NCI-H2196 (cell line): ENCODE results near the gene CST9.
"Not testable (repeated sequence)": the region's sequence is repeated elsewhere in the genome, so short reads cannot be mapped to it uniquely, and the experiment has no call there.

ENCODE experiments used
- DNase-seq: peaks from one replicate; lab custom pipeline; 2025; ENCODE audit not compliant: unreplicated experiment; lab: John Stamatoyannopoulos, UW

Gene CST9

GRCh38 chr20:23624324-23624691 lies 18.6 kb upstream of the CST9 start:
- no peak for DNase-seq

- DNase-seq, result no peak
These were observed 18.1 kb upstream of the CST9 start for GRCh38 chr20:23623666-23624323.

GRCh38 chr20:23622839-23623343 lies 17.2 kb upstream of the CST9 start:
- no peak for DNase-seq

GRCh38 chr20:23622401-23622800 lies 16.7 kb upstream of the CST9 start:
- DNase-seq, result not testable (repeated sequence)

GRCh38 chr20:23620670-23621386 lies 15.1 kb upstream of the CST9 start:
- DNase-seq, result not testable (repeated sequence)

- no peak for DNase-seq
These were observed 8.4 kb upstream of the CST9 start for GRCh38 chr20:23614163-23614562.

GRCh38 chr20:23613676-23614075 lies 8.0 kb upstream of the CST9 start:
- no peak for DNase-seq

GRCh38 chr20:23612396-23612795 lies 6.7 kb upstream of the CST9 start:
- no peak for DNase-seq

GRCh38 chr20:23609486-23610109 lies 3.9 kb upstream of the CST9 start:
- DNase-seq, result no peak

GRCh38 chr20:23608251-23608846 lies 2.6 kb upstream of the CST9 start:
- DNase-seq, result no peak

GRCh38 chr20:23607497-23608245 lies 2.0 kb upstream of the CST9 start:
- no peak for DNase-seq

GRCh38 chr20:23606652-23607049 lies 934 bp upstream of the CST9 start:
- DNase-seq, result peak; percentile 73

- no peak for DNase-seq
These were observed 1.4 kb downstream of the CST9 start for GRCh38 chr20:23604306-23604705.

- DNase-seq, result no peak
These were observed 2.4 kb downstream of the CST9 start for GRCh38 chr20:23603321-23603720.

GRCh38 chr20:23602699-23603098 lies 3.0 kb downstream of the CST9 start:
- DNase-seq, result no peak

- no peak for DNase-seq
These were observed 3.5 kb downstream of the CST9 start for GRCh38 chr20:23602241-23602640.

GRCh38 chr20:23601715-23602114 lies 4.0 kb downstream of the CST9 start:
- no peak for DNase-seq

GRCh38 chr20:23598481-23598880 lies 7.2 kb downstream of the CST9 start:
- no peak for DNase-seq

GRCh38 chr20:23596579-23597250 lies 9.0 kb downstream of the CST9 start:
- DNase-seq, result no peak

GRCh38 chr20:23595941-23596340 lies 9.8 kb downstream of the CST9 start:
- DNase-seq, result no peak
